Measurements from ENCODE around the gene PRKCE. TPM values are rescaled to one million over a fixed set of nuclear protein-coding genes. Genes with fewer than 3 reads are reported as not detected.

Gene PRKCE
- total RNA-seq, 1 experiment from 2014 or later, result 1.3 TPM

DNA sequence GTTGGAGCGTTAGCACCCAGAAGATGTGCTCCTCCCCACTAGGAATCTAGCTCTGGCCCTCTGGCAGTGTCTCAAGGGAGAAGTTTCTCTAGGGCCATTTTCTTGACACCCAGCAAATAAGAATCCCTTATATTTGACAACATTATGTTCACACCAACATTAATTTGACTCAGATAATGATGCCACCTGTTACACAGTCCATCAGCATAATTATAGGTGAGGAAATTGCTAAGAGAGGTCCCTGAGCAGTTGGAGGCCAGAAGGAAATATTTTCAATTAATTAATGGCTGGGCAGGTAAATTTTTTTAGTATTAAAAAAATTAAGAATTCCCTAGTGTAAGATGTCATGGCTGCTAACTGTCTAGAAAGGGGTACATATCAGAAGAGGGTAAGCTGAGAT is 36.5 kb downstream of the PRKCE start:
- no peak overlapping the region for H2BK12ac ChIP-seq (ENCODE audit: insufficient read length, low read depth, low read length)
- H3K4ac ChIP-seq (ENCODE audit: low read depth, low read length), result no peak overlapping the region
- H2BK5ac ChIP-seq (ENCODE audit: insufficient read length, low read length), result no peak overlapping the region
- no peak overlapping the region for H3K14ac ChIP-seq (ENCODE audit: insufficient read depth, low read length)
- H4K91ac ChIP-seq (ENCODE audit: insufficient read length, low read depth, low read length), result no peak overlapping the region
- no peaks in the 10 kb centered on the region; the same call in 1 of the 2 replicates for H3K27me3 Mint-ChIP-seq (ENCODE audit: low read depth)
- no peaks in the 10 kb centered on the region for H3K4me1 Mint-ChIP-seq
- no peak overlapping the region for H4K5ac ChIP-seq (ENCODE audit: insufficient read length, low read depth, low read length)
- H3K23me2 ChIP-seq (ENCODE audit: insufficient read length, low read depth, low read length, poor library complexity, severe bottlenecking), result no peaks in the 10 kb centered on the region
- no peak overlapping the region for H3K56ac ChIP-seq (ENCODE audit: insufficient read length, low read depth, low read length)
- H3K27ac ChIP-seq (ENCODE audit: insufficient read length, low read depth, low read length), result no peak overlapping the region
- H3K23ac ChIP-seq (ENCODE audit: insufficient read length, low read depth, low read length), result no peak overlapping the region
- H3K4me1 ChIP-seq (ENCODE audit: insufficient read depth, low read length), result no peaks in the 10 kb centered on the region
- no peaks in the 10 kb centered on the region for H4K20me1 ChIP-seq (ENCODE audit: control insufficient read depth, insufficient read depth, insufficient read length)
- no peaks in the 10 kb centered on the region for H3K9me3 Mint-ChIP-seq
- no peak overlapping the region for H2BK120ac ChIP-seq (ENCODE audit: low read depth, low read length, poor library complexity, severe bottlenecking)
- H2AFZ ChIP-seq (ENCODE audit: low read length), result no peak overlapping the region
- H3K79me1 ChIP-seq (ENCODE audit: insufficient read depth, low read depth, low read length, poor library complexity, severe bottlenecking), result no peaks in the 10 kb centered on the region
- no CpG with 5 or more reads among the region's 1 CpG for whole genome bisulfite sequencing (ENCODE audit: extremely low coverage, insufficient read length, low lambda C conversion rate)
- no peak overlapping the region for H3K18ac ChIP-seq (ENCODE audit: insufficient read length, low read depth, low read length)
- H2BK15ac ChIP-seq (ENCODE audit: low read depth, low read length), result no peak overlapping the region
- no peak overlapping the region for H4K8ac ChIP-seq (replicated peaks; ENCODE audit: insufficient read length, low read depth, low read length)
- no peak overlapping the region for H3T11ph ChIP-seq (ENCODE audit: low read length)
- H2AK5ac ChIP-seq (ENCODE audit: insufficient read length, low read length), result no peak overlapping the region
- peak overlapping the region in 1 of 3 experiments; percentile 17; a peak in 1 of 7 replicates for H3K27ac Mint-ChIP-seq
- TF ChIP-seq CTCF (conservative IDR thresholded peaks at IDR 0.05), result no peak
- DNase-seq, result no peak
- H3K9ac ChIP-seq (ENCODE audit: extremely low read depth, insufficient read length, low read length), result no peak overlapping the region
- no peak overlapping the region for H3K4me3 Mint-ChIP-seq
- no peaks in the 10 kb centered on the region for H3K27me3 ChIP-seq (ENCODE audit: insufficient read depth, low read length)
- H3K4me2 ChIP-seq (ENCODE audit: insufficient read depth, insufficient read length, low read length), result no peak overlapping the region
- H3K36me3 Mint-ChIP-seq (ENCODE audit: insufficient read depth in 1 of 3, low read depth in 3 of 3), result no peaks in the 10 kb centered on the region
- no peak overlapping the region for H2BK20ac ChIP-seq (ENCODE audit: low read depth, low read length, poor library complexity, severe bottlenecking)
- H3K9me3 ChIP-seq (ENCODE audit: control insufficient read depth, low read depth, low read length), result no peaks in the 10 kb centered on the region
- H3K79me2 ChIP-seq (ENCODE audit: insufficient read depth, low read length), result no peaks in the 10 kb centered on the region
